Caki2 (cell line): ENCODE measurements around the gene MGAT5B. TPM values are rescaled to one million over a fixed set of nuclear protein-coding genes. Genes with fewer than 3 reads are reported as not detected.
"Not testable (repeated sequence)": the region's sequence is repeated elsewhere in the genome, so short reads cannot be mapped to it uniquely, and the experiment has no call there.

Experiments used
- DNase-seq: peaks from one replicate; pipeline ENCODE4 v3.0.0-alpha.2; 2015; ENCODE audit warnings: low read depth
- in situ Hi-C: cut with HindIII; loops from 2 replicates; pipeline ENCODE4 v1.10.0; 2016; ENCODE audit warnings: low sequenced_read_pairs, low pct_unique_long_range_greater_than_20kb, mixed read lengths
- total RNA-seq: library from RNA; depleted of rRNA; stranded (reverse); fragments of >200 nt; shearing (Covaris generic); gene quantifications from 2 replicates; pipeline ENCODE4 v1.2.3, GENCODE V29; 2014; ENCODE audit warnings: low replicate concordance

MGAT5B gene
- total RNA-seq, 1 experiment from 2014 or later = 3.1 TPM

- in situ Hi-C loops = no loop called here
- no peak for DNase-seq
Measured at GRCh38 chr17:76844846-76845245, 23.4 kb upstream of the MGAT5B start.

DNA sequence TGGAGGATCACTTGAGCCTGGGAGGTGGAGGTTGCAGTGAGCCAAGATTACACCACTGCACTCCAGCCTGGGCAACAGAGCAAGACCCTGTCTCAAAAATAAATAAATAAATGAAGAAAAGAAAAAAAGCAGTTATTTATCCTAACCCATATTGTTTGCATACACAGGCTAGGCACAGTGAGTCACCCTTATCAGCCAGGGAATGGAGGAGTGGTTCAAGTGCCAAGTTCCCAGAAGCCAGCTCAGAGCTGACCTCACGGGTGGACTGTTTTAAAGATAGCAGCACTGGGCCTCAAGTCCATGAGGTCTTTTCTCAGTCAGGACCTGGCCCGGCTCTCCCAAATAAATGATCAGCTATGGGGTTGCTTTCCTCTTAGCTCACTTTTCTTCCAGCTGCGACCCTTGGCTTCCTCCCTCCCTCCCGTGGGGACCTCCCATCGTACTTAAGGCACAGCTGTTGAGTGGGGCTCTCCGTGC lies 22.6 kb upstream of the MGAT5B start:
- DNase-seq = no peak
- in situ Hi-C loops = no loop called here

- in situ Hi-C loops = no loop called here
Measured at GRCh38 chr17:76847031-76847430, 21.2 kb upstream of the MGAT5B start.

DNA sequence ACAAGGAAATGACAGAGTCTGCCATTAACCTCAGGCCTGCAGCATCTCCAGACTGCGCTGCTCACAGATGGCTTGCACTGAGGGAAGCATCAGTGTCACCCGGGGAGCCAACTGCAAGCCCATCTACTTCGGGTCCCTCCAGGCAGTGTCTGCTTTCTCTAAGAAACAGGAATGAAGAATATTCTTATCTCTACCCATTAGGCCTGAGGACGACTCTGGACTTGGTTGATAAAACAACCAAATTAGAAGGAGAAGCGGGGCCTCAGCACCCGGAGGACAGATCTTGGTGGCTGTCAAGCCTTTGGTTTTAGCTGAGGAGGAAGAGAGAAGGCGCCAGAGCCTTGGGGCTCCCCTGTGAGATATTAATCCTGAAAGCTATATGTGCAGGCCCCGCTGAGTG lies 19.5 kb upstream of the MGAT5B start:
- DNase-seq = no peak
- in situ Hi-C loops = no loop called here

More at GRCh38 chr17:76847031-76847430, 21.2 kb upstream of the MGAT5B start:
- no peak for DNase-seq

GRCh38 chr17:76849160-76849559 lies 19.0 kb upstream of the MGAT5B start:
- DNase-seq, in situ Hi-C loops: not testable (repeated sequence)

DNA sequence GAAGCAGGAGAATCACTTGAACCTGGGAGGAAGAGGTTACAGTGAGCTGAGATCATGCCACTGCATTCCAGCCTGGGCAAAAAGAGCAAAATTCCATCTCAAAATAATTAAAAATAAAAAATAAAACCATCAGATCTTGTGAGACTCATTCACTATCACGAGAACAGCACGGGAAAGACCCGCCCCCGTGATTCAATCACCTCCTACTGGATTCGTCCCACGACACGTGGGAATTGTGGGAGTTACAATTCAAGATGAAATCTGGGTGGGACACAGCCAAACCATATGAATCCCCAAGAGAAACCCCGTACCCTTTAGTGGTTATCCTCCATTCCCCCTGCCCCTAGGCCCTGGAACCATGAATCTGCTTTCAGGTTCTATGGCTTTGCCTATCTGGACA lies 15.4 kb upstream of the MGAT5B start:
- in situ Hi-C loops = no loop called here
- no peak for DNase-seq

GRCh38 chr17:76855105-76855504 lies 13.1 kb upstream of the MGAT5B start:
- in situ Hi-C loops = no loop called here
- no peak for DNase-seq

DNA sequence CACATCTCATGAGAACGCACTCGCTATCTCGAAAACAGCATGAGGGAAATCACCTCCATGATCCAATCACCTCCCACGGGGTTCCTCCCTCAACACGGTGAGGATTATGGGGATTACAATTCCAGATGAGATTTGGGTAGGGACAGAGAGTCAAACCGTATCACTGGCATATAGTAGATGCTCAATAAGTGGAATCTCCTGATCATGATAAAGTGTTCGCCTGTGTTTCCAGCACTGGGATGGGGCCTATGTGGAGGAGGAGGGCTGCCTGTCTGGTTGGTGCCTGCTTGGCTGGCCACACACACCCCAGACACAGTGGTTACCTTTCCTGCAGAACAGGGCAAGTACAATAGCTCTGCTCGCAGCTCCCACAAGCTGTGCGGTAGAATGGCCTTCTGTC lies 6.1 kb upstream of the MGAT5B start:
- no peak for DNase-seq
- in situ Hi-C loops = no loop called here

DNA sequence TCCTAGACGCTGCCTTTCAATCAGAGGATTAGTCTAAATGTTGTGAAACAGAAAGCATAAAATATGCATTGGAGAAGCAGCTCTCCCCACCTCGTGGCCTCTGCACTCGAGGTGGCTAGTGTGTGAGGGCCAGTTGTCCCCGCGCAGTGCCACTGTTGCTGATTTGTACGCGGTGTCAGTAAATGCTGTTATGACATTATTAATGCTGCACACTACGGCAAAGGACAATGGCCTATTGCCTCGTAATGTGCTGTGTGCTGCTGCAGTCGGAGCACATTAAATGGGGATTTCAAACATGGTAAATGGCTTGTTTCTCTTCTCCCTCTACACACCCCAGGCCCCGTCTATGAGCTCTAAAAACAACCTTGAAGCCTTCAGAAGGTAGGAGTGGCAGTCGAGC lies 5.7 kb upstream of the MGAT5B start:
- in situ Hi-C loops = no loop called here
- no peak for DNase-seq

DNA sequence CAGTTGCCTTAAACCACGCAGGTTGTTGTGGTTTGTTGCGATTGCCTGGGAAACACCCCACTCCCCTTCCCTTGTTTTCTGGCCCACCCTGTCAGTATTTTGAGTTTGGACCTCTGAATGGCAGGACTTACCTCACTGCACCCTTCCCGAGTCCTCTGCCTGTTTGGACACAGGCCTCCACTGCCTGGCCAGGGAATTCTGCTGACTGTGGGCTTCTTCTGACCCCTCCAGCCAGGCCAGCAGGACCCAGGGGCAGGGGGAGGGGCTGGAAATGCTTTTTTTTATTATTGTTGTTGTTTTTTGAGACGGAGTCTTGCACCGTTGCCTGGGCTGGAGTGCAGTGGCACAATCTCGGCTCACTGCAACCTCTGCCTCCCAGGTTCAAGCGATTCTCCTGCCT lies 4.2 kb upstream of the MGAT5B start:
- DNase-seq = no peak
- in situ Hi-C loops = no loop called here

- DNase-seq = no peak
- in situ Hi-C loops = no loop called here
Measured at GRCh38 chr17:76865174-76865573, 3.0 kb upstream of the MGAT5B start.

- in situ Hi-C loops = no loop called here
- no peak for DNase-seq
Measured at GRCh38 chr17:76866203-76866602, 2.0 kb upstream of the MGAT5B start.

DNA sequence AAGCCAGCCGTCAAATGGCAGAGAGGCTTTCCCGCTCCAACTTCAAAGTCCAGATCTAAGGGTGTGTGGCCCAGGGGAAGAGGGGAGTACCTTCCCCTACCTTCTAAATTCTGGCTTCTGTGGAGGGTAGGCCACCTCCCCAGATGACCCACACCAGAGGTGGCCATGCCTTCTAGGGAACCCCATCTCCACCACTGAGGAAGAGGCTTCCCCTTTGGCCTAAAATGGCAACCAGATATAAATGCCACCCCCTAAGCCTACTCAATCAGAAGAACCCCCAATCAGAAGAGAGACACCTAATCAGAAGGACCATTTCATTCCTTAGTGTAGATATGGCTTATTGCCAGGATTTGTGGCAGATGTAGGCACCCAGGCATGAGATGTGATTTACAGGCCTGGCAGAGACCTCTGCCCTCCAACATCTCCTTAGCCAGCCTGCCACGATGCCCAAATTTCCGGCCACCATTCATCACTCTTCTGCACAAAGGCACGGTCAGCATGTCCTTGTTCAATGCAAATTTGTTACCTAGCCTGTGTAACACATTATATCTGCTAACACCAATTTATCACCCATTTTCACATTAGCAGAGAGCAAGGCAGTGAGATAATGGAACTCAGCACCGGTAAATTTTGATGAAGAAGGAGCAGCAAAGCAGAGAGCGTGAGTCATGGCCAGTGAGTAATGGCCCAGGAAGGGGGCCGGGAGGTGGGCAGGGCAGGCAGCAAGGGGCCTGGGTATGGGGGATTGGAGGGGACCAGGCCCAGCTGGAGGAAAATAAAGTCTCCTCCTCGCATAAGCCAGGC lies 1.2 kb upstream of the MGAT5B start:
- in situ Hi-C loops = no loop called here
- peak; percentile 84 for DNase-seq

DNA sequence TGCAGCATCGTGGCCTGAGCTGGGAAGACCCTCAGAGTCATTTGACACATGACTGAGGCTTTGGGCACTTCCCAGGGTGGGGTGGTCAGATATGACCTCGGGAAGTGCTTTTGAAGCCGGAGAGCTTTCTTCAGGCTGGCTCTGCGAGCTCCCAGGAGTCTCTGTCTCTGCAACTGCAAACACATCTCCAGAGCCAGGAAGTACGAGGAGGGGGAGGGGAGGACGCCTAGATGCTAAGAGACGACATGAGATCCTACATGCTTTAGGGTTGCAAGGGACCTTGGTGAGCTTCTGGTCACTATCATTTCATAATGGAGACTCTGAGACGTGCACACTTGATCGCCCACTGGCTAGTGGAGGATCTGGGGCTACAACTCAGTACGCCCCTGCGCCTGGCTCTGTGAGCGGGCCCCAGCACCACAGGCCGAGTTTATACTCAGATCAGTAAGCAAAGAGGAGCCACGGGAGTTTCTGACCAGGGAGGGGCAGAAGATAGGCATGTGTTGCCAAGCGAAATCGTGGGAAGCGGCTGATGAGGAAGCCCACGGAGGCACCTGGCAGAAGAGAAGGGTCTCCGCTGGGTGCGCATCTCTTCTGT lies 527 bp upstream of the MGAT5B start:
- DNase-seq = peak; percentile 71
- in situ Hi-C loops = no loop called here

- in situ Hi-C loops = no loop called here
- peak; percentile 23 for DNase-seq
Measured at GRCh38 chr17:76868669-76869495, 678 bp downstream of the MGAT5B start.

DNA sequence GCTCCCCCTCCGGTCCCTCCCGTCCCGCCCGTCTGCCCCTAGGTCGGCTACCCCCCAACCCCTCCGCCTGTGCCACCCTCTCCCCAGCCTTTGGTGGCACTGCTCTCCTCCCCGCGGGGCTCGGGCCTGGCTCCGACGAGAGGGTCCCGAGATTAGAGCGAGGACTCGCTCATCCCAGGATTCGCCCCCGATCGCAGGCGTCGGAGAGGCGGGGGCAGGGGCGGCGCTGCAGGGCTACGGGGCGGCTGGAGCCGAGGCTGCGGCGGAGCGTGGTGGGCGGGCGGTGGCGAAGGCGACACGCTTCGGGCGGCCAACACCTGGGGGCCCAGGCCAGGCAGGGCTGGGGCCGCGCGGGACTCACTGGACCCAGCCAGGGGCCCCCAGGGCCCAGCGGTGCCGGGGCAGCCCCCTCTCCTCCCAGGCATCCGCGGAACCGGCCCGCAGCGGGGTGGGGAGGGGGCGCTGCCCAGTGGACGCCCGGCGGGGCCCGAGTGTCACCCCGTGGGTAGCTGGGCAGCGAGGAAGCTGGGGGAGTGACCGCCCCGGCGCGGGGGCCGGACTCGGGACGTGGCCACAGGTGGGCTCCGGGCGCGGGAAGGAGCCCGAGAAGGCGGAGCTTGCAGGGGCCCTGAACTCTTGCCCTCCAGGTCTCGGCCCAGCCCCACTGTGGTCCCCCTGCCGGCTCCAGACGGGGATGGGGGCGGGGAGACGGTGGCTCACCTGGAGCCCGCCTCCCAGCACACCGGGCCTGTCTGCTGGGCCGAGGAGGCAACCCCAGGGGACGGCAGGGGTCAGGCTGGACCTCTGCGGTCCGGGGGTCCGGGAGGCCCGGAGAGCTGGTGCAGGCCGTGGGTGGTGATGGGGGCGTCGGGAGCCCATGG lies 1.5 kb downstream of the MGAT5B start:
- DNase-seq = no peak
- in situ Hi-C loops = no loop called here

- in situ Hi-C loops = no loop called here
- DNase-seq = no peak
Measured at GRCh38 chr17:76870377-76870714, 2.1 kb downstream of the MGAT5B start.

- DNase-seq = no peak
- in situ Hi-C loops = no loop called here
Measured at GRCh38 chr17:76871668-76872067, 3.5 kb downstream of the MGAT5B start.
